ENCODE results near the gene ELOA. TPM values are rescaled to one million over a fixed set of nuclear protein-coding genes. Genes with fewer than 3 reads are reported as not detected.
A peak's percentile ranks its signal among the peaks of the same experiment; 100 is the strongest.

Gene ELOA
- total and polyA plus RNA-seq, 9 of the 15 experiments (the other 6 are each of a cell fraction or from before 2014, with no cell fraction given): 31.9 to 98.6 (median 61.3) TPM

DNA sequence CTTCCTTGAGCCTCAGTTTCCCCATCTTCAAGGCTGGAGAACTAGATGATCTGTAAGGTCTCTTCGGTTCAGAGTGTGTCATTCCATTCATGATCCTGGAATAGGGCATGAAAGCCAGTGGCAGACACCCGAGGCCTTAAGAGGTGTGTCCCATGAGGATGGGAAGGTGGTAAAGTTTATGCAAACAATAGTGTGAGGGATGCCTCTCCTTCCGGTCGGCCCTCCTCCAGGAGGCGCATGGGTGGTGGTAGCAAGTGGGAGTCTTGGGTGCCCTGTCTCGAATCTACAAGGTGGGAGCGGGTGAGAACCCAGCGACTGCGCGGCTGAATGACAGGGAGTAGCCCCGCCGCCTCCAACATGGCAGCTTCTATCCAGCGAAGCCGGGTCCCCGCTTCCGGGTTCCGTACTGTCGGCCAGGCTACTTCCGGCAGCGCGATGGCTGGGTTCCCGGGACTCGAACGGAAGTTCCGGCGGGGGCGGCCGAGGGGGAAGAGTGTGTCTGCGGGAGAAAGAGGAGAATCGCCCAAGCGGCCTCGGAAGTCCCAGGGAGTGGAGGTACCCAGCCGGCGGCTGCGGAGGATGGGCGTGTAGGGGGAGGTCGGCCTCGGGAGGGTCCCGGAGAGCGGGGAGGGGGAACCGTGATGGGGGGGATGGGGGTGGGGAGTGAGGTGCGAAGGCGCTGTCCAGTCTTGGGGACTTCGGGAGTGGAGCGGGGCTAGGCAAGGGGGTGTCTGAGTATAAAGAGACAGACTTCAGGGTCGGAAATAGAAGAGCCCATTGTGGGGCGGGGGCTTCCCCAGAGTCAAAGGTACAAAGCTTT lies 47.6 kb downstream of the ELOA start, which contains the start of gene LYPLA2 (continued):
- no peak for TF ChIP-seq CHAMP1 (IDR thresholded peaks at IDR 0.05)
- TF ChIP-seq TCF15 (CRISPR knock-in tag; IDR thresholded peaks at IDR 0.05): no peak
- TF ChIP-seq, protein P1, sequence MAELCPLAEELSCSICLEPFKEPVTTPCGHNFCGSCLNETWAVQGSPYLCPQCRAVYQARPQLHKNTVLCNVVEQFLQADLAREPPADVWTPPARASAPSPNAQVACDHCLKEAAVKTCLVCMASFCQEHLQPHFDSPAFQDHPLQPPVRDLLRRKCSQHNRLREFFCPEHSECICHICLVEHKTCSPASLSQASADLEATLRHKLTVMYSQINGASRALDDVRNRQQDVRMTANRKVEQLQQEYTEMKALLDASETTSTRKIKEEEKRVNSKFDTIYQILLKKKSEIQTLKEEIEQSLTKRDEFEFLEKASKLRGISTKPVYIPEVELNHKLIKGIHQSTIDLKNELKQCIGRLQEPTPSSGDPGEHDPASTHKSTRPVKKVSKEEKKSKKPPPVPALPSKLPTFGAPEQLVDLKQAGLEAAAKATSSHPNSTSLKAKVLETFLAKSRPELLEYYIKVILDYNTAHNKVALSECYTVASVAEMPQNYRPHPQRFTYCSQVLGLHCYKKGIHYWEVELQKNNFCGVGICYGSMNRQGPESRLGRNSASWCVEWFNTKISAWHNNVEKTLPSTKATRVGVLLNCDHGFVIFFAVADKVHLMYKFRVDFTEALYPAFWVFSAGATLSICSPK (IDR thresholded peaks at IDR 0.05; ENCODE audit: borderline replicate concordance): peak; percentile 28; the same call in 1 of the 2 replicates
- TF ChIP-seq ELF4 (CRISPR knock-in tag; IDR thresholded peaks at IDR 0.05): peak; percentile 98
- TF ChIP-seq GABPB2 (CRISPR knock-in tag; conservative IDR thresholded peaks at IDR 0.05): no peak
- TF ChIP-seq ZNF583 (CRISPR knock-in tag; IDR thresholded peaks at IDR 0.05): no peak
- no peak for TF ChIP-seq ESRRB (CRISPR knock-in tag; IDR thresholded peaks at IDR 0.05; ENCODE audit: borderline replicate concordance)
- TF ChIP-seq THRAP3 (IDR thresholded peaks at IDR 0.05; ENCODE audit: borderline replicate concordance): no peak; the same call in 1 of the 2 replicates
- TF ChIP-seq RNF2 (IDR thresholded peaks at IDR 0.05): no peak
- TF ChIP-seq ARID1B (IDR thresholded peaks at IDR 0.05): no peak; the same call in 1 of the 2 replicates
- TF ChIP-seq SAFB (IDR thresholded peaks at IDR 0.05; ENCODE audit: borderline replicate concordance, low read depth, low read length): no peak
- no peak for TF ChIP-seq PHB (CRISPR knock-in tag; IDR thresholded peaks at IDR 0.05)
- TF ChIP-seq CXXC5 (CRISPR knock-in tag; IDR thresholded peaks at IDR 0.05): peak; percentile 77
- TF ChIP-seq, protein P2, sequence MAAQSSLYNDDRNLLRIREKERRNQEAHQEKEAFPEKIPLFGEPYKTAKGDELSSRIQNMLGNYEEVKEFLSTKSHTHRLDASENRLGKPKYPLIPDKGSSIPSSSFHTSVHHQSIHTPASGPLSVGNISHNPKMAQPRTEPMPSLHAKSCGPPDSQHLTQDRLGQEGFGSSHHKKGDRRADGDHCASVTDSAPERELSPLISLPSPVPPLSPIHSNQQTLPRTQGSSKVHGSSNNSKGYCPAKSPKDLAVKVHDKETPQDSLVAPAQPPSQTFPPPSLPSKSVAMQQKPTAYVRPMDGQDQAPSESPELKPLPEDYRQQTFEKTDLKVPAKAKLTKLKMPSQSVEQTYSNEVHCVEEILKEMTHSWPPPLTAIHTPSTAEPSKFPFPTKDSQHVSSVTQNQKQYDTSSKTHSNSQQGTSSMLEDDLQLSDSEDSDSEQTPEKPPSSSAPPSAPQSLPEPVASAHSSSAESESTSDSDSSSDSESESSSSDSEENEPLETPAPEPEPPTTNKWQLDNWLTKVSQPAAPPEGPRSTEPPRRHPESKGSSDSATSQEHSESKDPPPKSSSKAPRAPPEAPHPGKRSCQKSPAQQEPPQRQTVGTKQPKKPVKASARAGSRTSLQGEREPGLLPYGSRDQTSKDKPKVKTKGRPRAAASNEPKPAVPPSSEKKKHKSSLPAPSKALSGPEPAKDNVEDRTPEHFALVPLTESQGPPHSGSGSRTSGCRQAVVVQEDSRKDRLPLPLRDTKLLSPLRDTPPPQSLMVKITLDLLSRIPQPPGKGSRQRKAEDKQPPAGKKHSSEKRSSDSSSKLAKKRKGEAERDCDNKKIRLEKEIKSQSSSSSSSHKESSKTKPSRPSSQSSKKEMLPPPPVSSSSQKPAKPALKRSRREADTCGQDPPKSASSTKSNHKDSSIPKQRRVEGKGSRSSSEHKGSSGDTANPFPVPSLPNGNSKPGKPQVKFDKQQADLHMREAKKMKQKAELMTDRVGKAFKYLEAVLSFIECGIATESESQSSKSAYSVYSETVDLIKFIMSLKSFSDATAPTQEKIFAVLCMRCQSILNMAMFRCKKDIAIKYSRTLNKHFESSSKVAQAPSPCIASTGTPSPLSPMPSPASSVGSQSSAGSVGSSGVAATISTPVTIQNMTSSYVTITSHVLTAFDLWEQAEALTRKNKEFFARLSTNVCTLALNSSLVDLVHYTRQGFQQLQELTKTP (IDR thresholded peaks at IDR 0.05; ENCODE audit: low read depth in 1 of 2, partially characterized antibody in 2 of 2): no peak
- no peak for TF ChIP-seq XRCC4 (IDR thresholded peaks at IDR 0.05; ENCODE audit: extremely low read depth, insufficient read depth, insufficient read length)
- no peak for TF ChIP-seq CHD4 (IDR thresholded peaks at IDR 0.05; ENCODE audit: insufficient read depth, insufficient replicate concordance, low read depth, low read length, poor library complexity, severe bottlenecking)
- TF ChIP-seq, protein P3, sequence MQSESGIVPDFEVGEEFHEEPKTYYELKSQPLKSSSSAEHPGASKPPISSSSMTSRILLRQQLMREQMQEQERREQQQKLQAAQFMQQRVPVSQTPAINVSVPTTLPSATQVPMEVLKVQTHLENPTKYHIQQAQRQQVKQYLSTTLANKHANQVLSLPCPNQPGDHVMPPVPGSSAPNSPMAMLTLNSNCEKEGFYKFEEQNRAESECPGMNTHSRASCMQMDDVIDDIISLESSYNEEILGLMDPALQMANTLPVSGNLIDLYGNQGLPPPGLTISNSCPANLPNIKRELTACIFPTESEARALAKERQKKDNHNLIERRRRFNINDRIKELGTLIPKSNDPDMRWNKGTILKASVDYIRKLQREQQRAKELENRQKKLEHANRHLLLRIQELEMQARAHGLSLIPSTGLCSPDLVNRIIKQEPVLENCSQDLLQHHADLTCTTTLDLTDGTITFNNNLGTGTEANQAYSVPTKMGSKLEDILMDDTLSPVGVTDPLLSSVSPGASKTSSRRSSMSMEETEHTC (IDR thresholded peaks at IDR 0.05): no peak

Measured in K562 (cell line).